ENCODE data around the gene STRIP2. TPM values are rescaled to one million over a fixed set of nuclear protein-coding genes. Genes with fewer than 3 reads are reported as not detected.

Gene STRIP2
- total and polyA plus RNA-seq, 2 experiments from 2014 or later, result 0.83 to 1.1 TPM

DNA sequence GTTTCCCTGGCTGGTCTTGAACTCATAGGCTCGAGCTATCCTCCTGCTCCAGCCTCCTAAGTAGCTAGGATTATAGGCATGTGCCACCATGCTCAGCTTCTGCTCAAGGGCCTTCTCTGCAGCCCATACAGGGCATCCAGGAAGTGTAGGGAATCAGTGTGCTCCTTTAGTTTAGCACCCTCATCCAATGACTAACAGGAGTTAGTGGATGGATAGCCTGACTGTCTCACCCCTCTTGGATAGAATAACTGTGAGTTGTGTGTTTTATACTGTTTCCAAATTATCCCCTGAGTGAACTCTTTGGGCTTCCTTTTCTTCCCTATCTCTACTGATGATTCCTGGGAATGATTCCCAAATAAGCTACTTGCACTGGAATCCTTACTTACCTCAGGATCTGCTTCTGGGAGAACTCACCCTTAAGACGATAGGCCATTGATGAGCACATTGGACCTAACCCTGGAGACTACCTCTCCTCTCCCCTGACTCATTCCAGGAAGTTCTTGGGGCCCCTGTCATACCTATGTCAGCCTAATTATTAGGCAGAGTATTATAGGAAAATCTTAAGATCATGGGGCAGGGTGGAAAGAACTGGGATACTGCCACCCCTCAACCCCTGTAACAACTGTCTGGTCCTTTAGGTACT is 18.5 kb downstream of the STRIP2 start:
- Histone ChIP-seq H4K20me1 (ENCODE audit: insufficient read depth, poor library complexity, severe bottlenecking) (no peaks in the 10 kb centered on the region), H3K4me2 (no peak overlapping the region), H3K9me3 (ENCODE audit: low read depth) (no peaks in the 10 kb centered on the region), H3K27ac (no peak overlapping the region), H3K36me3 (replicated peaks; ENCODE audit: insufficient read depth, low read depth) (no peaks in the 10 kb centered on the region), H3K4me3 (no peak overlapping the region), H3K27me3 (no peaks in the 10 kb centered on the region), H3K79me2 (no peaks in the 10 kb centered on the region), H3K4me1 (ENCODE audit: insufficient read depth) (no peaks in the 10 kb centered on the region), H3K9me2 (replicated peaks; ENCODE audit: insufficient read depth) (no peaks in the 10 kb centered on the region), H2AFZ (no peak overlapping the region)
- no peak for DNase-seq (ENCODE audit: low spot score)
- 89% methylated on average over 2 of the region's 2 CpGs for WGBS (ENCODE audit: low lambda C conversion rate, missing lambda C conversion rate)
- TF ChIP-seq EZH2phosphoT487 (IDR thresholded peaks at IDR 0.05; ENCODE audit: low read depth, severe bottlenecking, unreplicated experiment) (no peak), EZH2 (IDR thresholded peaks at IDR 0.05; ENCODE audit: borderline replicate concordance) (no peak)
- TF ChIP-seq, protein P1, sequence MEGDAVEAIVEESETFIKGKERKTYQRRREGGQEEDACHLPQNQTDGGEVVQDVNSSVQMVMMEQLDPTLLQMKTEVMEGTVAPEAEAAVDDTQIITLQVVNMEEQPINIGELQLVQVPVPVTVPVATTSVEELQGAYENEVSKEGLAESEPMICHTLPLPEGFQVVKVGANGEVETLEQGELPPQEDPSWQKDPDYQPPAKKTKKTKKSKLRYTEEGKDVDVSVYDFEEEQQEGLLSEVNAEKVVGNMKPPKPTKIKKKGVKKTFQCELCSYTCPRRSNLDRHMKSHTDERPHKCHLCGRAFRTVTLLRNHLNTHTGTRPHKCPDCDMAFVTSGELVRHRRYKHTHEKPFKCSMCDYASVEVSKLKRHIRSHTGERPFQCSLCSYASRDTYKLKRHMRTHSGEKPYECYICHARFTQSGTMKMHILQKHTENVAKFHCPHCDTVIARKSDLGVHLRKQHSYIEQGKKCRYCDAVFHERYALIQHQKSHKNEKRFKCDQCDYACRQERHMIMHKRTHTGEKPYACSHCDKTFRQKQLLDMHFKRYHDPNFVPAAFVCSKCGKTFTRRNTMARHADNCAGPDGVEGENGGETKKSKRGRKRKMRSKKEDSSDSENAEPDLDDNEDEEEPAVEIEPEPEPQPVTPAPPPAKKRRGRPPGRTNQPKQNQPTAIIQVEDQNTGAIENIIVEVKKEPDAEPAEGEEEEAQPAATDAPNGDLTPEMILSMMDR (IDR thresholded peaks at IDR 0.05; ENCODE audit: poor library complexity), result no peak

DNA sequence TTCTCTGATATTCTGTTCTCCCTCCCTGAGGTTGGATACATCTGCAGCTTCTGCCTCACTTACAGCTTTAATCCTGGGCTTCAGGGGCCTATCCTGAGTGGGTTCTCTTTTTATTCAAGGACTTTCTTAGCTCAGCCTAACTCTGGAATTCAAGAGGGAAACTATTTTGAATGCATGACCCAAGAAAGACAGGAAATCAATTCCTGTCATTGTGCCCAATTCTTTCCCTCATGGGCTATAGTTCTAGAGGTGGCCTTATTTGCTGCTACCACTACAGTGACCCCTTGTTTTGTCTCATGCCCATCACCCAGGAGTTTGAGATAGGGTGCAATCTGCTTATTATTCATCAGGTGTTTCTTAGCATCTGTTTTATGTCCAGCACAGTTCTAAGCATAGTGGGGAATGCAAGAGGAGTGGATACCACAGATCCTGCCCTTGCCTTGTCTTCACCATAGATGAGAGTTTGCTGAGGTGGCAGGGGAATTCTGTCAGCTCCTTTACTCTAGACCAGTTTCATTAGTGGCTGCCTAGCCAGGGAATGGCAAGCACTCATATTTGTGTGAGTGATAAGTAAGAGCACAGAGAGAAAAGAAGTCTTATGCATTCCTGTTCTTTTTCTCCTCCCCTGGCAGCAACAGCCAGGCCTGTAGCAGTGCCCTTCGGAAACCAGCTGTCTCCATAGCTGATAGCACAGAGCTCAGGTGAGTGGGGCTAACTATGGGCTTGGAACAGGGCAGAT is 19.4 kb downstream of the STRIP2 start:
- TF ChIP-seq EZH2 (IDR thresholded peaks at IDR 0.05; ENCODE audit: borderline replicate concordance) (no peak), EZH2phosphoT487 (IDR thresholded peaks at IDR 0.05; ENCODE audit: low read depth, severe bottlenecking, unreplicated experiment) (no peak)
- TF ChIP-seq, protein P1 (IDR thresholded peaks at IDR 0.05; ENCODE audit: poor library complexity), result no peak
- Histone ChIP-seq H3K27ac (no peak overlapping the region), H3K79me2 (no peaks in the 10 kb centered on the region), H3K4me1 (ENCODE audit: insufficient read depth) (no peaks in the 10 kb centered on the region), H3K27me3 (no peaks in the 10 kb centered on the region), H3K9me3 (ENCODE audit: low read depth) (no peaks in the 10 kb centered on the region), H3K4me2 (no peak overlapping the region), H2AFZ (no peak overlapping the region), H4K20me1 (ENCODE audit: insufficient read depth, poor library complexity, severe bottlenecking) (no peaks in the 10 kb centered on the region), H3K9me2 (replicated peaks; ENCODE audit: insufficient read depth) (no peaks in the 10 kb centered on the region), H3K36me3 (replicated peaks; ENCODE audit: insufficient read depth, low read depth) (no peaks in the 10 kb centered on the region), H3K4me3 (no peak overlapping the region)
- 89% methylated on average over 1 of the region's 1 CpG for WGBS (ENCODE audit: low lambda C conversion rate, missing lambda C conversion rate)
- no peak for DNase-seq (ENCODE audit: low spot score)

DNA sequence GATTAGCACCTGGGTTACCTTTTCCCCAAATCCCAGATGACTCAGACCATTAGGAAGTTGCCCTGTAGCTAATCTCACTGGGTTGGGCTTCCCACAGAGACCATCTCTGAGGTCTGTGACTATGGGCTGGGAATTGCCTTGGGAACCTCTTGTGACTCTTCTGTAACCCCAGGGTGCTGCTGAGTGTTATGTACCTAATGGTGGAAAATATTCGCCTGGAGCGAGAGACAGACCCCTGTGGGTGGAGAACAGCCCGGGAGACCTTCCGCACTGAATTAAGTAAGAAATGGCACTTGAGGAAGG is 20.0 kb downstream of the STRIP2 start:
- Histone ChIP-seq H3K9me3 (ENCODE audit: low read depth) (no peaks in the 10 kb centered on the region), H3K79me2 (no peaks in the 10 kb centered on the region), H3K4me3 (no peak overlapping the region), H3K9me2 (replicated peaks; ENCODE audit: insufficient read depth) (no peaks in the 10 kb centered on the region), H3K36me3 (replicated peaks; ENCODE audit: insufficient read depth, low read depth) (no peaks in the 10 kb centered on the region), H2AFZ (no peak overlapping the region), H3K4me1 (ENCODE audit: insufficient read depth) (no peaks in the 10 kb centered on the region), H4K20me1 (ENCODE audit: insufficient read depth, poor library complexity, severe bottlenecking) (no peaks in the 10 kb centered on the region), H3K27ac (no peak overlapping the region), H3K4me2 (no peak overlapping the region), H3K27me3 (no peaks in the 10 kb centered on the region)
- DNase-seq (ENCODE audit: low spot score), result no peak
- WGBS (ENCODE audit: low lambda C conversion rate, missing lambda C conversion rate), result 76% methylated on average over 4 of the region's 4 CpGs
- TF ChIP-seq, protein P1 (IDR thresholded peaks at IDR 0.05; ENCODE audit: poor library complexity), result no peak
- TF ChIP-seq EZH2phosphoT487 (IDR thresholded peaks at IDR 0.05; ENCODE audit: low read depth, severe bottlenecking, unreplicated experiment) (no peak), EZH2 (IDR thresholded peaks at IDR 0.05; ENCODE audit: borderline replicate concordance) (no peak)
